Measurements from ENCODE around the gene TUBB2A.
"Not testable (repeated sequence)": the region's sequence is repeated elsewhere in the genome, so short reads cannot be mapped to it uniquely, and the experiment has no call there.

TUBB2A gene

GRCh38 chr6:3178666-3179065 lies 21.3 kb upstream of the TUBB2A start:
- not testable (repeated sequence) for DNase-seq

DNA sequence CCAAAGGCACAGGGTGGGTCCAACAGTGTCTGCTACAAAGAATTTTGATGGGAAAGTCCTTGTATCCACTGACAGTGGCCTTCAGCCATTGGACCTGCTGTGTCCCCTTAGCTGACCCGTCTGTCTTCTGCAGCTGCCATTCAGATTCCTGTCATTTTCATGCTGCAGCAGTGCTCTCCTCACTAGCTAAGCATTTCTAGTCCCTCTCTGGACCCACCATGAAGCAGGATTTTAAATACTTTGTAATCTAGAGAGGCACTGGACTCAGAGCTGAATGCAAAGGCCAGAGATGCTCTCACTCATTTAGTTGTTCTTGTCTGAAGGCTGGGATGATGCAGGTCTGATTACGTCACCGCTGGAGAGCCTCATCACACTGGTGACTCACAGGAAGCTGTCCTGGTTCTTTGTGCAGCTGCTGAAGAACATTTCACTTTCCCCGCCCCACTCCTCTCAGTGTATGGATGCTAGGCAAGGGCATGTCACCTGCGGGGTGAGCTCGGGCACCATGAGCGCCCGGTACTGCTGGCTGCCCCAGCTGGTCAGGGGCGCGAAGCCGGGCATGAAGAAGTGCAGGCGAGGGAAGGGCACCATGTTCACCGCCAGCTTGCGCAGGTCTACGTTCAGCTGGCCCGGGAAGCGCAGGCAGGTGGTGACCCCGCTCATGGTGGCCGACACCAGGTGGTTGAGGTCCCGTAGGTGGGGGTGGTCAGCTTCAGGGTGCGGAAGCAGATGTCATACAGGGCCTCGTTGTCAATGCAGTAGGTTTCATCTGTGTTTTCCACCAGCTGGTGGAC lies 19.4 kb upstream of the TUBB2A start:
- peak; percentile 91 to 94 for DNase-seq

- peak; percentile 28 to 33 for DNase-seq
Measured at GRCh38 chr6:3175715-3176402, 18.5 kb upstream of the TUBB2A start.

- DNase-seq, result not testable (repeated sequence)
Measured at GRCh38 chr6:3173636-3174089, 16.3 kb upstream of the TUBB2A start.

- DNase-seq, result not testable (repeated sequence)
Measured at GRCh38 chr6:3172789-3173188, 15.4 kb upstream of the TUBB2A start.

DNA sequence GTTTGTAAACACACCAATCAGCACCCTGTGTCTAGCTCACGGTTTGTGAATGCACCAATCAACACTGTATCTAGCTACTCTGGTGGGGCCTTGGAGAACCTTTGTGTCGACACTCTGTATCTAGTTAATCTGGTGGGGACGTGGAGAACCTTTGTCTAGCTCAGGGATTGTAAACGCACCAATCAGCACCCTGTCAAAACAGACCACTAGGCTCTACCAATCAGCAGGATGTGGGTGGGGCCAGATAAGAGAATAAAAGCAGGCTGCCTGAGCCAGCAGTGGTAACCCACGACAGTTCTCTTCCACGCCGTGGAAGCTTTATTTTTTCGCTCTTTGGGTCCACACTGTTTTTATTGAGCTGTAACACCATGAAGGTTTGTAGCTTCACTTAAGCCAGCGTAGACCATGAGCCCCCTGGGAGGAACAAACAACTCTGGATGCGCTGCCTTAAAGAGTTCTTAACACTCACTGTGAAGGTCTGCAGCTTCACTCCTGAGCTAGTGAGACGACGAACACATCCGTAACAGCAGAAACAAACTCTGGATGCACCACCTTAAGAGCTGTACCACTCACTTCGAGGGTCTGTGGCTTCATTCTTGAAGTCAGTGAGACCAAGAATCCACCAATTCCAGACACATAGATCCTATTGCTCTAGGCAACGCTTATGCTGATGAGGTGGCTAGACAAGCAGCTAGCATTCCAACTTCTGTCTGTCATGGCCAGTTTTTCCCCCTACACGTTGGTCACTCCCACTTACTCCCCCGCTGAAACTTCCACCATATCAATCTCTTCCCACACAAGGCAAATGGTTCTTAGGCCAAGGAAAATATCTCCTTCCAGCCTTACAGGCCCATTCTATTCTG lies 14.2 kb upstream of the TUBB2A start:
- not testable (repeated sequence) for DNase-seq

DNA sequence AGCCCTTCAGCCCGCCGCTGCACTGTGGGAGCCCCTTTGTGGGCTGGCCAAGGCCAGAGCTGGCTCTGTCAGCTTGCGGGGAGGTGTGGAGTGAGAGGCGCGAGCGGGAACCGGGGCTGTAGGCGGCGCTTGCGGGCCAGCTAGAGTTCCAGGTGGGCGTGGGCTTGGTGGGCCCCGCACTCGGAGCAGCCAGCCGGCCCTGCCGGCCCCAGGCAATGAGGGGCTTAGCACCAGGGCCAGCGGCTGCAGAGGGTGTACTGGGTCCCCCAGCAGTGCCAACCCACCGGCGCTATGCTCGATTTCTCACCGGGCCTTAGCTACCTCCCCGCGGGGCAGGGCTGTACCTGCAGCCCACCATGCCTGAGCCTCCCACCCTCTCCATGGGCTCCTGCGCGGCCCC lies 13.3 kb upstream of the TUBB2A start:
- DNase-seq, result not testable (repeated sequence)

GRCh38 chr6:3168046-3168445 lies 10.7 kb upstream of the TUBB2A start:
- not testable (repeated sequence) for DNase-seq

DNA sequence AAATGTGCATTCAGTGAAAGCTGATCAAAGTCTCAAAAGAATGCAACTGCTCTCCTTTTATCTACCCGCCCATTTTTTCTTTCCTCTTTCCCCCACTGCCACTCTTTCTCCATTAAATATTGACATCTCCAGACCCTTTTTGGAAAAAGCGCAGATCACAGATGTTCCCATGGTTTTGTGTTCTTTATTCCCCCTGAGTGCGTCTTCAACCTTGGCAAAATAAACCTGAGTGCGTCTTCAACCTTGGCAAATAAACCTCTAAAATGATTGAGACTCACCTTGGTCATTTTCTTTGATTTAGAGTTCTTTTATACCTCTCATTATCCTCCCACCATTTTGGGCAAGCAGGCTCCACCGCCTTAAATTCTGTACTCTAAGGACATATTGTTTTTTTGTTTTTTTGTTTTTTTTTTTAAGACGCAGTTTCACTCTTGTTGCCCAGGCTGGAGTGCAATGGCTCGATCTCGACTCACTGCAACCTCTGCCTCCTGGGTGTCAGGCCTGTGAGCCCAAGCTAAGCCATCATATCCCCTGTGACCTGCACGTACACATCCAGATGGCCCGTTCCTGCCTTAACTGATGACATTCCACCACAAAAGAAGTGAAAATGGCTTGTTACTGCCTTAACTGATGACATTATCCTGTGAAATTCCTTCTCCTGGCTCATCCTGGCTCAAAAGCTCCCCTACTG lies 9.3 kb upstream of the TUBB2A start:
- DNase-seq, result not testable (repeated sequence)

GRCh38 chr6:3165631-3166534 lies 8.5 kb upstream of the TUBB2A start:
- DNase-seq, result no peak

DNA sequence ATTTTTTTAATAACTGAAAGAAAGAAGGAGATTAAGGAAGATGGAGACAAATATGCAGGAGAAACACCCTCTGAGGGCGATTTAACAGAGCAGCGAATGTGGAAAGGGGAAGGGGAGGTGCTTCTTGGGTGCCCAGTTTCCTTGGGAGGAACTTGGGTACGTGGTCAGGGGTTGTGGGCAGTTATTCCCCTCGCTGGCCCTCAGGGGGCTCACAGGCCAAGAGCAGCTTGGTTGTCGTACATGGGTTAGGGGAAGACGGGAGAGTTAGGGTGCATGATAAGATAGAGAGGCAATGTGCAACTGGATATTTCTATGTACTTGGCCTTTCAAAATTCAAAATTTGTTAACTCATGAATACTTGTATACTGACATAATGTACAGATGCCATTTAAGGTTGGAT lies 7.0 kb upstream of the TUBB2A start:
- DNase-seq, result no peak

DNA sequence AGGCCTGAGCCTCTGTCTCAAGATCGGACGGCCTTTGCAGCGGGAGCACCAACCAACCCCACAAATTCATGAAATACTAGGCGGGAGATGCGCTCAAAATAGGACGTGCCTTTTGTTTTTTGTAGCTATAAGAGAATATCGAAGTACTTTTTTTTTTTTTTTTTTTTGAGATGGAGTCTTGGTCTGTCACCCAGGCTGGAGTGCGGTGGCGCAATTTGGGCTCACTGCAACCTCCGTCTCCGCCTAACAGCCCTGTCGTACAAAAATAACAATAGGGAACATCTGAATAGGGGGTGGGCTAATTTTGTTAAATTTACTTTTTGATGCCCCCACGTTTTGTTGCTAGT lies 5.9 kb upstream of the TUBB2A start:
- no peak for DNase-seq

GRCh38 chr6:3162565-3163247 lies 5.4 kb upstream of the TUBB2A start:
- peak; percentile 60 to 72 for DNase-seq

DNA sequence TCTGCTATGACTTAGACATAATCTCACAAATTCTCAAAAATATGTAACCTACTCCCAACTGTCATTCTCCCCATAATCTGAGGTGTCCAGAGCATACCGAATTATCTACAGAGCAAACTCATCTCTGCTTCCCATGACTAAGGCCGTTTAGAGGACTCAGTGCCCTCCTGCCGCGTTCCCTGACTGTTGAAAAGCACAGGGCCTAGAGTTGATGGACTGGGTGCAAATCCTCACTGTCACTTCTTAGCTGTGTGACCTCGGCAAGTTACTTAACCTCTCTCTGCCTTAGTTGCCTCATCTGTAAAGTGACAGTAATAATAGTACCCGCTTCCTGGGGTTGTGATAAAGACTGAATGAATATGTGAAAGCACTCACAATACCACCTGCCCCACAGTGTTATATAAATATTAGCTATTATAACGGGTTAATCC lies 4.7 kb upstream of the TUBB2A start:
- peak; percentile 58 to 61 for DNase-seq

GRCh38 chr6:3159805-3160781 lies 2.7 kb upstream of the TUBB2A start:
- peak; percentile 64 to 67 for DNase-seq

- DNase-seq, result not testable (repeated sequence)
Measured at GRCh38 chr6:3156184-3157130, 887 bp downstream of the TUBB2A start.

DNA sequence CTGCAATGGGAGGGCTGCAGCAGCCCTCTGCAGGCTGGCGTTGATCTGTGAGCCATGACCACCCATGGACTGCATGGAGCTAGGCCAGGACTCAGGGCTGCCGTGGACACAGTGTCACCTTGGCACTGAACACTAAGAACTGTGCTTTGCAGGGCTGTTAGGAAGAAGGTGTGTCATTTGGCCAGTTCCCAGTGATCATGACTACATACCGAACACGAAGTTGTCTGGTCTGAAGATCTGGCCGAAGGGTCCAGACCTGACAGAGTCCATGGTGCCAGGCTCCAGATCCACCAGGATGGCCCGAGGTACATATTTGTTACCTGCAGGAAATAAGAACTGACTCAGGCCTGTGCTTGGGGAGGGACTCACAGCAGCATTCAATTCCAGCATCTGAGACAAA lies 1.9 kb downstream of the TUBB2A start:
- DNase-seq, result not testable (repeated sequence)

DNA sequence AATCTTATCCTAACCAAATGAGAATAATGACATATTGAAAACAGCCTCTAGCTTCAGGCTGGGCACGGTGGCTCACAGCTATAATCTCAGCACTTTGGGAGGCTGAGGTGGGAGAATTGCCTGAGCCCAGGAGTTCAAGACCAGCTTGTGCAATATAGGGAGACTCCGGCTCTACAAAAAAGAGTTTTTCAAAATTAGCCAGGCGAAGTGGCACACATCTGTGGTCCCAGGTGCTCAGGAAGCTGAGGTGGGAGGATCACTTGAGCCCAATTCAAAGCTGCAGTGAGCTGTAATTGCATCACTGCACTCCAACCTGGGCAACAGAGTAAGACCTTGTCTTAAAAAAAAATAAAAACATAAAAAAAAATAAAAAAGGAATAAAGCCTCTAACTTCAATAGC lies 4.7 kb downstream of the TUBB2A start:
- DNase-seq, result no peak

All from SHP77 (cell line).